HG03066 (cell line): ENCODE measurements around the gene CUL5.

Experiments used
- ATAC-seq: cut with Tn5 transposase; IDR thresholded peaks from one replicate; pipeline ENCODE4 v1.9.1; 2021; ENCODE audit warnings: low read depth; ENCODE audit not compliant: unreplicated experiment

The CUL5 gene

DNA sequence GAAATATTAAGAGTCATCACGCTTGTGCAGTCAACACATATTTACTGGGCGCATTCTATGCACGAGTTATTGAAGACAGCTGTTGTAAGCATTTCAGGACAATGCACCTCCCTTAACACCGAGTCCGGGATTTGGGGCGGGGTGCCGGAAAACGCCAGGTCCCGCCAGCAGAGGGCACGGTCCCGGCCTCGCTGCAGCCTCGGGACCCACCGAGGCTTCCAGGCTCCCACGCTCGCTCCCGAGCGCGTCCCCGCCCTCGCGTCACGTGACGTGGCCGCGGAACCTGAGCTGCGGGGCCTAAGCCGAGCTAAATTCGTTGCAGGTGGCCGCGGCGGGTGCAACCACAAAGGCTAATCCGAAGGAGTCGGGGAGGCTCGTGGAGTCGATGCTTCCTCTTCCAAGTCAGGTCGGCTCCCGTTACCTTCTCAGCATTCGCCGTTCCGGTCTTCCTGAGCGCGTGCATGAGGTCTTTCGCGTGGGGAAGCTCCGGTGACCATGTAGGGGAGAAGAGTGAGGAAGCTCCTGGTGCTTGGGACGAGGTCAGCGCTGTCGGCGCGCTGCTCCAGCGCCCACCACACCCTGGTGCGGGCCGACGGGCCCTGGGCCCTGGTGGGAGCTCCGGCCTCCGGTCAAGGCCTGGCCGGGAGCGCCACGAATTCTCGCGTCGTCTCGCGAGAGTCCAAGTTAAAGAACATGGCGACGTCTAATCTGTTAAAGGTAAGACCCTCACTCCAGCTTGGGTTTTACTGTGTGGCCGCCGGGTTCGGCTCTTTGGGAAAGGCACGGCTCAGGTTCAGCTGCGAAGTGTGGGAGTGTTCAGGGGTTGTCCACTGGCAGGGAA lies at the start of gene CUL5:
CUL5 (plus strand) TSS at position 243 of the 841 bp plus-strand sequence; CDS start at position 694, 451 bp downstream.
- ATAC-seq = peak; percentile 89

DNA sequence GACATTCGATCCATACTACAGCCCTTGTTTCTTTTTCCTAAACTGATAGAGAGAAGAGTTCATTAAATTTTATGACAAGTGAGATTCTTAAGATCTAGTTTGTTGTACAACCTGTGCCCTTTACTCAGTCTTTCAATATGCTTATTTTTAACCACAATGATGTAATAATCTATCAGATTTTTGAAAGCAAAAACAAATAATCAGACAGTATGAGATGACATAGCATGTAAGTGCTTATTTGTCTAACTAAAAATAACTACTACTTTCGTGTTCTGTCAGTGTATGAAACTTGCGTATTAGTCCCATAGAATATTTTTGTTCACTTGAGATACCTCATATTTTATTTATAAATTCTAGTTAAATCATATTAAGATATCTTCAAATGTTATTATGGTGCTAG lies 47.2 kb upstream of the CUL5 start:
- no peak for ATAC-seq

DNA sequence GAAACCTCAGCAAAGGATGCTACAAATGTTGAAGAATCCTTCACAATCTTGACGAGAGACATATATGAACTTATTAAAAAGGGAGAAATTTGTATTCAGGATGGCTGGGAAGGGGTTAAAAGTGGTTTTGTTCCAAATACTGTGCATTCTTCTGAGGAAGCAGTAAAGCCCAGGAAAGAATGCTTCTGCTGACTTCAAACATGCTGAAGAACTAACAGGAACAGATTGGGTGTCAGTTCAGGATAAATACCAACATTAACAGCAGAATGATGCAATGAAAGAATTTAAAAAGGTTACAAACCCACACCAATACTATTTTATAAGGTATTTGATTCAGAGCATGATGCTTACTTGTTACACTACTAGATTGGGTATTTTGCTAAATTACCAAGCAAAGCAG lies 46.5 kb upstream of the CUL5 start:
- no peak for ATAC-seq

DNA sequence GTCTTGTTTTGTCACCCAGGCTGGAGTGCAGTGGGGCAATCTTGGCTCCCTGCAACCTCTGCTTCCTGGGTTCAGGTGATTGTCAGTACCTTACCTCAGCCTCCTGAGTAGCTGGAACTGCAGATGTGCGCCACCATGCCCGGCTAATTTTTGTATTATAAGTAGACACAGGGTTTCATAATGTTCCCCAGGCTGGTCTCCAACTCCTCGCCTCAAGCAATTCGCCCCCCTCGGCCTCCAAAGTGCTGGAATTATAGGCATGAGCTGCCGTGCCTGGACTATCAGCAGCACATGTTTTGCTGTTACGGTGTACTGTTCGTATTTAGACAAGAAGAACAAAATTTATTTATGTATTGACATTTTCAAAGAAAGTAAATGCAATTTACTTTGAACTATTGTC lies 45.6 kb upstream of the CUL5 start:
- ATAC-seq = no peak

DNA sequence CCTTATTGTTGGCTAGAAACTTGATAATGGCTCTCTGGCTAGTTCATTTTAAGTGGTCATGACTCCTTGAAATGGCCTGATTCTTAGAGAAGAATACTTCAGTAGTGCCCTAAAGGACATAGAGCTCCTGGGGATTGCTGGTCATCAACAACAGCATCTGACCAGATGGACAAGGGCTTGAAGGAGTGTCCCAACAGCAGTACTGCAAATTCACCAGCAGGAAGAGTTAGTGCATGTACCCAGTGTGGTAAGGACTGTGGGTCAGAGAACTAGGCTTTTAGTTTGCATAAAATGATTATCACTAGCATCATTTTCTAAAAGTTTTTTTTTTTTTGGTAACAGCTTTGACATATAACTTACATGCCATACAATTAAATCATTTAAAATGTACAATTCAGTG lies 39.5 kb upstream of the CUL5 start:
- ATAC-seq = no peak

DNA sequence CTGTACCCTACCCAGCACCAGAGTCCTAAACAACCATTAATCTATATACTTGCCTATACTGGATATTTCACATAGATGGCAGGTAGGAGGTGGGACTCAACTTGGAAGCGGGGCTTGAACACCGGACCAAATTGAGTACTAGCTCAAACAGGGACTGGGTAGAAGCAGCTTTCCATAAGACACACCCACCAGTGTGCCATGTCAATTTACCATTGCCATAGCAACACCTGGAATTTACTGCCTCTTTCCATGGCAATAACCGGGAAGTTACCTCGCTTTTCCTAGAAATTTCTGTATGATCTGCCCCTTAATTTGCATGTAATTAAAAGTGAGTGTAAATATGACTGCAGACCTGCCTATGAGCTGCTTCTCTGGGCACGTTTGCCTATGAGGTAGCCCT lies 38.6 kb upstream of the CUL5 start:
- ATAC-seq = no peak

DNA sequence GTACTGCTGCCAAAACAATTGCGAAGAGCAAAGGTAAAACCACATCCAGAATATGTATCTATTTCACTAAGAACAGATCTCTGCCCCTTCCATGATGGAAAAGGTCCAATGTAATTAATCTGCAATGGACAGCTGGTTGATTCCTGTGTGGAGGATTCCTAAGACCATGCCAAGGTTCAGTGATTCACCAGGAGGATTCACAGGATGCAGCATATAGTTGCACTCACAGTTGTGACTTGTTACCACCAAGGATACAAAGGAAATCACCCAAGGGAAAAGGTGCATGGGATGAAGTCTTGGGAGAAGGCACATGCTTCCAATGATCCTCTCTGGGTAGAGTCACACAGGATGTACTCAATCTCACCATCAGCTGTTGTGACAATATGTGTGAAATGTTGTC lies 35.1 kb upstream of the CUL5 start:
- ATAC-seq = no peak

DNA sequence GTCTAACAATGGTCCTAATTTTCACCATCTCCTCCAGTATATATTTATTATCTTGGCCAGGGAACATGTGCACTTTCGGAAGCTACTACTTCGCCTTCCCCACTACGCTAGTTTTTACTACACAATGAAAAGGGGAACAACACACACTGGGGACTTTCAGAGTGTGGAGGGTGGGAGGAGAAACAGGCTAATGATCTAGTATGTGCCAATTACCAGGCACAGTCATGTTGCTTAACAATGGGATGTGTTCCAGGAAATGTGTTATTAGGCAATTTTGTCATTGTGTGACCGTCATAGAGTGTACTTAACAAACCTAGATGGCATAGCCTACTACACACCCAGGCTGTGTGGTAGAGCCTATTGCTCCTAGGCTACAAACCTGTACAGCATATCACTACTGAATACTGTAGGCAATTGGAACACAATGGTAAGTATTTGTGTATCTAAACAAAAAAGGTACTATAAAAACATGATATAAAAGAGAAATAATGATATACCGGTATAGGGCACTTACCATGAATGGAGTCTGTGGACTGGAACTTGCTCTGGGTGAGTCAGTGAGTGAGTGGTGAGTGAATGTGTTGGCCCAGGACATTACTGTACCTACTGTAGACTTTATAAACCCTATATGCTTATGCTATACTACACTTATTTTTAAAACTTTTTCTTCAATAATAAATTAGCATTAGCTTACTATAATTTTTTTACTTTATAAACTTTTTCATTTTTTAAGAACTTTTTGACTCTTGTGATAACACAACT lies 20.1 kb upstream of the CUL5 start:
- no peak for ATAC-seq

DNA sequence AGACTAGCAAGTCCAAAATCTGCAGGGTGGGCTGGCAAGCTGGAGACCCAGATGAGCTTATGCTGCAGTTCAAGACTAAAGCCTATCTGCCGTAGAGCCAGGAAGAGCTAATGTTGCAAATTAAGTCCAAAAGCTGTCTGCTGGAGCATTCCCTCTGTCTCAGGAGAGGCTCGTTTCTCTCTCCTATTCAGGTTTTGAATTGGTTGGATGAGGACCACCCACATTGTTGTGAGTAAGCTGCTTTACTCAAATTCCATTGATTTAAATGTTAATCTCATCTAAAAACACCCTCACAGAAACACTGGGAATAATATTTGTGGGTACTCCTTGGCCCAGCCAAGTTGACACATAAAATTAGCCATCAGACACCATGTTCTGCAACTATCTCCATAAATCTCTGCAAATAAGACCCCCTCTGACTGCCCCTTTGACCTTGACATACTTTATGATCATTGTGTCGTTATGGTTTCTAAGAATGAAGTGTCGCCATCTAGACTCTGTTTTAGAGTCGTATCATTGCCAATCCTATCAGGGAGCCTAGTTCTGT lies 16.8 kb upstream of the CUL5 start:
- ATAC-seq = no peak

DNA sequence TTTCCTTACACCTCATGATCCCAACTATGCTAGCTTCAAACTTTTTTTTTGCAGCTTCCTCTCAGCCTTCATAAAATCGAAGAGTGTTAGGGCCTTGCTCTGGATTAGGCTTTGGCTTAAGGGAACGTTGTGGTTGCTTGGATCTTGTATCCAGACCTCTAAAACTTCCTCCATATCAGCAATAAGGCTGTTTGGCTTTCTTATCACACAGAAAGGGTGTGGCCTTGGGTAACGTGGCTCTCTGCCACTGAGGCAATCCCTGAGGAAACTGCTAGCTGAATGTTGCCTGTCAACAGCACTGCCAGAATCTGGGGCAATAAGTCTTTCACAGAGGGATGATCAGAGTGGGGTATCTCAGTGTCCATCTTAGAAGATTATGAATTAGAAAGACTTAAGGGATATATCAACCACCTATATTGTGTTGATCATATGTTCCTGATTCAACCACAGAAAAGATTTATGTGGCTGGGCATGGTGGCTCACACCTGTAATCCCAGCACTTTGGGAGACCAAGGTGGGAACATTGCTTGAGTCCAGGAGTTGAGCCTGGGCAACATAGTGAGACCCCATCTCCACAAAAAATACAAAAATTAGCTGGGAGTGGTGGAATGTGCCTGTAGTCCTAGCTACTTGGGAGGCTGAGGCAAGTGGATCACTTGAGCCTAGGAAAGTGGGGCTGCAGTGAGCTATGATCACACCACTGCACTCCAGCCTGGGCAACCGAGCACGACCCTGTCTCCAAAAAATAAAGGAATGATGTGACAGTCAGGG lies 12.5 kb upstream of the CUL5 start:
- ATAC-seq = no peak

DNA sequence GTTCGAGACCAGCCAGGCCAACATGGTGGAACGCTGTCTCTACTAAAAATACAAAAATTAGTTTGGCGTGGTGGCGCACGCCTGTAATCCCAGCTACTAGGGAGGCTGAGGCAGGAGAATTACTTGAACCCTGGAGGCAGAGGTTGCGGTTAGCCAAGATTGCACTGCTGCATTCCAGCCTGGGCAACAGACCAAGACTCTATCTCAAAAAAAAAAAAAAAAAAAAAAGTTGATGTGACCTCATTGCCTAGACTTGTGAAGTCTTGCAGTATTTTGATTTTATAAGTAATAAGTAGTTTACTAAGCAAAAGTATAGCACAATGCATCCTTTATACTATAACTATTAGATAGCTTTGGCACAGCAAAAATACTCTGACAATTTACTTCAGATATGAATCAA lies 9.9 kb upstream of the CUL5 start:
- ATAC-seq = no peak

DNA sequence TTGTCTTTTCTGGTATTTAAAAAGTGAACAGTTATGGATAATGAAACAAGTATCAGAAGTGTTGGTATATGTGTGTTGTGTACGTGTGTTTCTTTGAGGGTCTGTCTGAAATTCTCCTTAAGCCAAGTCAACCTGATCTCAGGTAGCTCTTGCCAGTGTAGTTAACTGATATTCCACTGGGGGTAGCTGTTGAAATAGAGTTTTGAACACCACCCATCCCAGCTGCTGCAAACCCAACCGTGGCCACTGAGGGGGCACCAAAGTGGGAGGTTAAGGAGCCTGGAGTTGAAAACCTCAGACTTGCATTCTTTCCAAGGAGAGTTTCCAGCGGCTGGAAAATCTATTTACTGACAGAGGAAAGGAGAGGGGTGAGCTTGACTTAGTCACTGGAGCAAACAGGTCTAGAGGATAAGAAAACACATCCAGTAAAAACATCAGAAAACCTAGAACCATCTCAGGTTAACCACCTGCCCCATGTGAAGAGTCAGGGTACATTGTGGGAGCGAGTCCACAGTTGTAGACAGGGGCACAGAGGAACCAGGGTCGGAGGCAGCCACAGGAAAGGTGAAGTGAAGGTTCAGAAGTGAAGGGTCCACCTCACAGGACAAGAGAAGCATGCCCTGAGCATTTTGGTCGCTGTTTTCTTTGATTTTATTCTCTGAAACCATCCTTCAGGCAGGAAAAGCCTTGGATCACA lies 8.8 kb upstream of the CUL5 start:
- ATAC-seq = peak; percentile 91

DNA sequence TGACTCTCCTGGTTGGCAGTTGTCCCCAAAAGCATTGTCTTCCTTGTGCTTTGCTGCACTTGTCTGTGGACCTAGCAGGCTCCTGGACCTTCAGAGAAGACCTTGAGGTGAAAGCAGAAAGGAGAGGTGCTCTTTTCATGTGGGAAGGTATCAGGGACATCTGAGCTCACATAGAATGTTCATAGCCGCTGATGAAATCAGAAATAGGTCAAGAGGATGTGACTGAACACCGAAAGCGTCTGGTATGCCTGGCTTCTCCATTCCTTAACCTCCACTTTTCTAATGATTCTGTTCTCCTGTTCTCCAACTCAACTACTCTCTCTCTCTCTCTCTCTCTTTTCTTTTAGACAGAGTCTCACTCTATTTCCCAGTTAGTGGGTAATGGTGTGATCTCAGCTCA lies 6.2 kb upstream of the CUL5 start:
- no peak for ATAC-seq

DNA sequence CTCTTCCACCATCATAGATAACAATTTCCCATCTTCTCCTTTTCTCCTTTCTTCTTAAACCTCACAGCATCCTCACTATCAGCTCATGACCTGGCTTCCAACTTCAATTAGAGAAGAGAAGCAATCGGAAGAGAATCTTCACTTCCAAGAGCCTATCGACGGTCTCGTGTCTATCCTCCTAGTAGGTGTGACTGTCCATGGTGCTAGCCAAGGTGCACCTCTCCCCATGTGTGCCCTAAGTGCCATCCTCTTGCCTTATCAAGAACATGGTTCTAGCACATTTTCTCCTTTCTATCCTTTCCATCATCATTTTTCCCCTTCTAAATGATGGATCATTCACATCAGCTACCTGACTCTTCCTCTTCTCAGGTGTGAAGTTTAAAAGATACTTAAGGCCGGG lies 5.1 kb upstream of the CUL5 start:
- ATAC-seq = no peak

DNA sequence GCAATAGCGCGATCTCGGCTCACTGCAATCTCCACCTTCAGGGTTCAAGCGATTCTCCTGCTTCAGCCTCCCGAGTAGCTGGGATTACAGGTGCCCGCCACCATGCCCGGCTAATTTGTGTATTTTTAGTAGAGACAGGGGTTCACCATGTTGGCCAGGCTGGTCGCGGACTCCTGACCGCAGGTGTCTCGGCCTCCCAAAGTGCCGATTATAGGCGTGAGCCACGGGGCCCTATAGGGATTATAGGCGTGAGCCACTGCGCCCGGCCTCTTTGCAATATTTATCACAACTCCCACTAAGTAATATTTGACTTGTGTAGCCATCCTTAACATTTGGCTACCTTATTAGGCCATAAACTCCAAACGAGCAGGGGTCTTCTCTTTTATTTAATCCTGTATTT lies 879 bp upstream of the CUL5 start:
- ATAC-seq = no peak

DNA sequence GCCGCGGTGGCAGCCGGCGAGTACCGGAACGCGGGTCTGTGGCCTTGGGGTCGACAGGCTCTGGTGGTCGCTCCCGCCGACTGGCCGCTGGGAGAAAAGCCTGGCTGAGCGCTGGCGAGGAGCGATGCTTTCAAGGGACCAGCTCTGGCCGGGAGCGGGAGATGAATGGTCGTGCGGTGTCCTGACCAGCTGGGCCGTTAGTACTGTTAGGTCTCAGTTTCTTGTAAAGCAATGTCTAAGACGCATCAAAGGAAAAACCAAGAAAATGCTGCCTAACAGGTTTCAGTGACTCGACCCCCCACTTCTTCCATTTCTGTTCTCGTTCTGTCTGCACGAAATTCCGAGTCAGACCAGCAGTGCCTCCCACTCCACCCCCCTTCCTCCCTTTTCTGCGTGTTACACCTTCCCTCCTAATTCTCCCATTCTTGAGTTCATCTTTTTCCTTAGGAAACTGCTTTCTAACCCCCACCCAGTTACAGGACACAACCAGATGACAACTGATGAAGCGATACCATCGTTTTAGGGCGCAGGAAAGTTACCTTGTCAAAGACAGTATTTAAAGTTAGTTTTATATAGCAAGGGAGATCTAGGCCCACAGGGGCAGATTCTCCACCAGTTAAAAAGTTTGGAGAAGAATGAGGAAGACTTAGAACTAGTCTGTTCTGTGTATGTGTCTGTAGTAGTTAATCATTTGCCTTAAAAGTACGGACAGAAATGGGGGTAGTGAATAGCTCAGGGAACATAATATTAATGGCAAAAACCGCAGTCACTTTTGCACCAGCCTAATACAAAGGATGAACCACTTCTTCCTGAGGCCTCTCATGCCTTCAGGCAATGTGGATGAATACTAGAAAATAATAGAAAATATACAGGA lies 1.0 kb downstream of the CUL5 start:
- peak; percentile 13 for ATAC-seq

DNA sequence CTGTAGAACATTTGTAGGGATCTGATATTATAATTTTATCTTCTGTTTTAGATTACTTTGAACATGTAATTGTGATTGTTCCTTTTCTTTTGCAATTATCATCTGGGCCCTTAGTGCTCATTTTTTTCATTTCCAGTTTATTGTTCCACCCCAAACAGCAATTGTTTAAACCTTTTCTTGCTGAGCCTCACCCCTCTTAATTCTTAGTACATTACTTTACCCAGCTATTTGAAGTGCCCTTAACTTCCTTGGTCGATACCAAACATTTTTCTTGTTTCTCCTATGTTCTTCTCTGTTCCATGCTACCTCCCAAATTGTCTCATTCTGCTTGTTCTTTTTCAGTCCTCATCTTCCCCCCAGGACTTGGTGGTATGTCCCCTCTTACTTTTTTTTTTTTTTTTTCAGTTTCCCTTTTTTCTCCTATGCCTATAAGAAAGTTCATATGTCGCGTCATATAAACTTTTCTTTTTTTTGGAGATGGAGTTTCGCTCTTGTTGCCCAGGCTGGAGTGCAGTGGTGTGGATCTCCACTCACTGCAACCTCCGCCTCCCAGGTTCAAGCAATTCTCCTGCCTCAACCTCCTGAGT lies 3.5 kb downstream of the CUL5 start:
- no peak for ATAC-seq

DNA sequence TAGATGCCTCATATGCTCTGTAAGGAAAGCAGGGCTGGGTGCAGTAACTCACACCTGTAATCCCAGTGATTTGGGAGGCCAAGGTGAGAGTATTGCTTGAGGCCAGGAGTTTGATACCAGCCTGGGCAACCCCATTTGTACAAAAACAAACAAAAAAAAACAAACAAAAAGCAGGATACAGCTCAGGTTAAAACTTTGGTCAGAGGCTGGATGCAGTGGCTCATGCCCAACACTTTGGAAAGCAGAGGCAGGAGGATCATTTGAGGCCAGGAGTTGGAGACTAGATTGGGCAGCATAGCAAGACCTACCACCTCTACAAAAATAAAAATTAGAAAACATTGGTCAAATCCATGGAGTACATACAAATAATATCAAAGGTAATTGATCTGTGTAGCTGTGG lies 7.9 kb downstream of the CUL5 start:
- no peak for ATAC-seq

DNA sequence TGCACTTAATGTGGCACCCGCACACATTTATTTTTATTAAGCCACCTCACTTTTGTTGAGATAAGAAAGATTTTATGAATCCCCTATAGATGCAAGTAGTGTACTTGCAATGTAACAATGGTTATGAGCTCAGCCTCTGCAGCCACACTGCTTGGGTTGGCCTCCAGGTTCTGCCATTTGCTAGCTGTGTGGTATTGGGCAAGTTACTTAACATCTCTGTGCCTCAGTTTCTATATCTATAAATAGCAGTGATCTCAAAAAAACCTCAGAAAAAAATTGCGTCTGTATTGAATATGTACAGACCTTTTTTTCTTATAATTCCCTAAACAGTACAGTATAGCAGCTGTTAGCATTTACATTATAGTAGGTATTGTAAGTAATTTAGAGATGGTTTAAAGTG lies 10.0 kb downstream of the CUL5 start:
- ATAC-seq = no peak
